Measurements from ENCODE around the gene RBBP8.

The RBBP8 gene

GRCh38 chr18:22987547-22988189, 54.5 kb downstream of the RBBP8 start:
- DNase-seq (ENCODE audit: extremely low read depth in 1 of 2, low read depth in 1 of 2) = no peak

- no peak for DNase-seq (ENCODE audit: extremely low read depth in 1 of 2, low read depth in 1 of 2)
Observed at GRCh38 chr18:22988208-22988607, 55.1 kb downstream of the RBBP8 start.

- DNase-seq (ENCODE audit: extremely low read depth in 1 of 2, low read depth in 1 of 2) = no peak
Observed at GRCh38 chr18:22998344-22998743, 65.2 kb downstream of the RBBP8 start.

- DNase-seq (ENCODE audit: extremely low read depth in 1 of 2, low read depth in 1 of 2) = no peak
Observed at GRCh38 chr18:22999212-22999611, 66.1 kb downstream of the RBBP8 start.

GRCh38 chr18:22999647-23000046, 66.5 kb downstream of the RBBP8 start:
- DNase-seq (ENCODE audit: extremely low read depth in 1 of 2, low read depth in 1 of 2) = no peak

GRCh38 chr18:23003289-23003688, 70.2 kb downstream of the RBBP8 start:
- no peak for DNase-seq (ENCODE audit: extremely low read depth in 1 of 2, low read depth in 1 of 2)

- no peak for DNase-seq (ENCODE audit: extremely low read depth in 1 of 2, low read depth in 1 of 2)
Observed at GRCh38 chr18:23012249-23012648, 79.1 kb downstream of the RBBP8 start.

- no peak for DNase-seq (ENCODE audit: extremely low read depth in 1 of 2, low read depth in 1 of 2)
Observed at GRCh38 chr18:23020555-23021294, 87.6 kb downstream of the RBBP8 start.

- no peak for DNase-seq (ENCODE audit: extremely low read depth in 1 of 2, low read depth in 1 of 2)
Observed at GRCh38 chr18:23021623-23022022, 88.5 kb downstream of the RBBP8 start.

- DNase-seq (ENCODE audit: extremely low read depth in 1 of 2, low read depth in 1 of 2) = no peak
Observed at GRCh38 chr18:23032030-23032582, 99.0 kb downstream of the RBBP8 start.

- DNase-seq (ENCODE audit: extremely low read depth in 1 of 2, low read depth in 1 of 2) = no peak
Observed at GRCh38 chr18:23033056-23033455, 99.9 kb downstream of the RBBP8 start.

GRCh38 chr18:23036660-23037201, 103.6 kb downstream of the RBBP8 start:
- DNase-seq (ENCODE audit: extremely low read depth in 1 of 2, low read depth in 1 of 2) = no peak

GRCh38 chr18:23037646-23038045, 104.5 kb downstream of the RBBP8 start:
- DNase-seq (ENCODE audit: extremely low read depth in 1 of 2, low read depth in 1 of 2) = no peak

- DNase-seq (ENCODE audit: extremely low read depth in 1 of 2, low read depth in 1 of 2) = no peak
Observed at GRCh38 chr18:23038712-23039111, 105.6 kb downstream of the RBBP8 start.

- no peak for DNase-seq (ENCODE audit: extremely low read depth in 1 of 2, low read depth in 1 of 2)
Observed at GRCh38 chr18:23042133-23042532, 109.0 kb downstream of the RBBP8 start.

- no peak for DNase-seq (ENCODE audit: extremely low read depth in 1 of 2, low read depth in 1 of 2)
Observed at GRCh38 chr18:23043803-23044376, 110.8 kb downstream of the RBBP8 start.

GRCh38 chr18:23049698-23050373, 116.7 kb downstream of the RBBP8 start:
- no peak for DNase-seq (ENCODE audit: extremely low read depth in 1 of 2, low read depth in 1 of 2)

GRCh38 chr18:23053776-23054457, 120.8 kb downstream of the RBBP8 start:
- no peak for DNase-seq (ENCODE audit: extremely low read depth in 1 of 2, low read depth in 1 of 2)

- no peak for DNase-seq (ENCODE audit: extremely low read depth in 1 of 2, low read depth in 1 of 2)
Observed at GRCh38 chr18:23054553-23054952, 121.4 kb downstream of the RBBP8 start.

GRCh38 chr18:23056315-23056714, 123.2 kb downstream of the RBBP8 start:
- DNase-seq (ENCODE audit: extremely low read depth in 1 of 2, low read depth in 1 of 2) = no peak

All from activated CD8-positive, alpha-beta memory T cell treated with anti-CD3 and anti-CD28 coated beads for 1 hour (primary cell).